Stimulated activated CD4-positive, alpha-beta T cell treated with anti-CD3 and anti-CD28 coated beads, TNF-alpha, amount 100 ng/mL, for 48 hours (primary cell): ENCODE results near the gene FBXO17.
"Not testable (repeated sequence)": the region's sequence is repeated elsewhere in the genome, so short reads cannot be mapped to it uniquely, and the experiment has no call there.

Experiments used
- DNase-seq, 3 donors: peaks; one replicate each; pipeline ENCODE4 v3.0.0-alpha.2; 2020; ENCODE audit warnings: low read depth in 3 of 3

FBXO17 gene

GRCh38 chr19:38979812-38980211, 4.3 kb upstream of the FBXO17 start:
- DNase-seq: no peak

- DNase-seq: no peak
Observed at GRCh38 chr19:38978326-38978689, 2.8 kb upstream of the FBXO17 start.

DNA sequence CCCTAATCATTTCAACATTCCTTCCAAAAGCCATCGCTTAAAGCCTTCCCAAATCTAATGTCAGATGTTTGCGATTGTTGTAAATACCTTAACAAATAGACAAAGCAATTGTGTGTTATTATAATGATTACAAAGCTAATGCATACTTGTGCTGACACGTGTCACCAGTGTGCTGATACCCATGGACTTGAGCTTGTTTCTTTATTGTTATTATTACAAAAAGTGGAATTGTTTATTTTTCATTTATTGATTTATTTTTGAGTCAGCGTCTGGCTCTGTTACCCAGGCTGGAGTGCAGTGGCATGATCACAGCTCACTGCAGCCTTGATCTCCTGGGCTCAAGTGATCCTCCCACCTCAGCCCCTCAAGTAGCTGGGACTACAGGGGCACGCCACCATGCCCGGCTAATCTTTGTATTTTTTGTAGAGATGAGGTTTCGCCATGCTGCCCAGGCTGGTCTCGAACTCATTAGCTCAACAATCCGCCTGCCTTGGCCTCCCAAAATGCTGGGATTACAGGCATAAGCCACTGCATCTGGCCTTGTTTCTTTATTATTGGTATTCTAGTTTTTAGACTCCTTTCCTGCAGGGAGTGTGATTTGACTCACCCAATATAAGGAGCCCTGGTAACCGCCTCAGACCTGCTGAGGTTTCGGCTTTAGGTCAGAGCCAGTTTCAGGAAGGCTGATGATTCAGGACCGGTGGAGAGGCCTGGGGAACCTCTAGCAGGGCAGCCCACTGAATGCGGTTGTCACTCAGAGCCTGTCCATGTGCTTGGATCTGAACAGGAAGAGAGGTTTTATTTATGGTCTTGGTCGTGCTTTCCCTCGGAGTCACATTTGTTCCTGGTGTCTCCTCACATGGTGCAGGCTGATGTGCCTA, 2.1 kb upstream of the FBXO17 start:
- peak; percentile 46 to 74 (median 46) for DNase-seq

DNA sequence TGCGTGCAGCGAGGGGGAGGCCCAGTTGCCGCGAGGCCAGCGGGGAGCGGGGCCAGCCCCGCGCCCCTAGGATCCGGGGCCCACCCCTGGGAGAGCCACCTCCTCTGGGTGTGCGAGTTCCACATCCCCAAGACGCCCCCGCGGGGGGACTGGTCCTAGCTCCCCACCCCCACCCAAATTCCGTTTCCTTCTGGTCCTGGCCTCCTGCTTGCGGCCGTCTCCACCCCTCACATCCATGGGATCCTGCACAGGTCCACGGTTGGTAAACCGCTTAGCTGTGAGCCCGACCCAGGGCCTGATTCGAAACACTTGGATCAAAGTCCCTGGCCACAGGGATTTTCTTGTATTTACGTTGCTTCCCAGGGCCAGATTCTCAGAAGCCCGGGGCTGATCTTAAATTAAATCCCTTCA, 324 bp upstream of the FBXO17 start:
- no peak for DNase-seq

- no peak for DNase-seq
Observed at GRCh38 chr19:38974624-38975213, 823 bp downstream of the FBXO17 start.

- no peak for DNase-seq
Observed at GRCh38 chr19:38971672-38972071, 3.9 kb downstream of the FBXO17 start.

DNA sequence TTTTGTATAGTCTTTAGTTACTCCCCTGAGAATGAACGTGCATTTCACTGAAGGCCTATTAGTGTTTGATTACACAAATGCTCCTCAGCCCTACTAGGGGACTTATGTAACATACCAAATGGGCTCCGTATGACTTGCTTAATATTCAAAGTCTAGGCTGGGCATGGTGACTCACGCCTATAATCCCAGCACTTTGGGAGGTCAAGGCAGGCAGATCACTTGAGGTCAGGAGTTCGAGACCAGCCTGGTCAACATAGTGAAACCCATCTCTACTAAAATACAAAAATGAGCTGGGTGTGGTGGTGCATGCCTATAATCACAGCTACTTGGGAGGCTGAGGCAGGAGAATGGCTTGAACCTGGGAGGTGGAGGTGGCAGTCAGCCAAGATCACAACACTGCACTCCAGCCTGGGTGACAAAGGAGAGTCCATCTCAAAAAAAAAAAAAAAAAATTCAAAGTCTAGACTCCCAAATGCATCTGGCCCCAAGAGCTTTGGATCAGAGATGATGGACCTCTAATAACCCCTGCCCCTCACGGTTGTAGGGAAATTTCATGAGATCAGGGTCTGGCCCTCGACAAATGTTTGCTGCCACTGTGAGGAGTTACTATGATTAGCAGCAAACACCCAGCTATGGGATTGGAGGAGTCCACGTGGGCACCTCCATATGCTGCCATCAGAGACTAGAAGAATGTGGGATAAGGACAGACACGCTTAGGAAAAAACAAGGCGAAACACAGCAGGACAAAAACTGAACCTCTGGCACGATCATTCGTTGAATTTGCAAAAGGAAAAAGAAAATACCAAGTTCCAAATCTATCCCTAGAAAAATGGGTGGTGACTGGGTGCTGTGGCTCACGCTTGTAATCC, 4.6 kb downstream of the FBXO17 start:
- DNase-seq: no peak

GRCh38 chr19:38966149-38966548, 9.4 kb downstream of the FBXO17 start:
- DNase-seq: not testable (repeated sequence)

GRCh38 chr19:38964738-38965137, 10.8 kb downstream of the FBXO17 start:
- DNase-seq: no peak

GRCh38 chr19:38959618-38960017, 15.9 kb downstream of the FBXO17 start:
- no peak for DNase-seq

DNA sequence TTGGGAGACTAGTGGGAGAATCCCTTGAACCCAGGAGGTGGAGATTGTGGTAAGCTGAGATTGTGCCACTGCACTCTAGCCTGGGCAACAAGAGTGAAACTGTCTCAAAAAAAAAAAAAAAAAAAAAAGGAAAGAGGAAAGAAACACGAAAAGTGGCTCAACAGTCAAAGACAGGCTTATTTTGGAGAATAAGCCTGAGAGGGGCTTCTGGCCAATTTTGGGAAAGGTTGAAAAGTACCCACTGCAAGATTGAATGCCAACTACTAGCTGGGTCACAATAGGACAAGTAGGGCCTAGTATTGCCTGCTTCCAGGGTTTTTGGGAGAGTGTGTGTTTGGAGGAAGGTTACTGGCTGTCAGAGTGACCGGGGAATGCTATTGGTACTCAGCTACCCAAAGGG, 17.2 kb downstream of the FBXO17 start:
- no peak for DNase-seq

- DNase-seq: no peak
Observed at GRCh38 chr19:38956264-38956663, 19.3 kb downstream of the FBXO17 start.

- no peak for DNase-seq
Observed at GRCh38 chr19:38953677-38954076, 21.9 kb downstream of the FBXO17 start.

- peak in 1 of 3 donors; percentile 32 for DNase-seq
Observed at GRCh38 chr19:38952395-38953165, 23.0 kb downstream of the FBXO17 start.

DNA sequence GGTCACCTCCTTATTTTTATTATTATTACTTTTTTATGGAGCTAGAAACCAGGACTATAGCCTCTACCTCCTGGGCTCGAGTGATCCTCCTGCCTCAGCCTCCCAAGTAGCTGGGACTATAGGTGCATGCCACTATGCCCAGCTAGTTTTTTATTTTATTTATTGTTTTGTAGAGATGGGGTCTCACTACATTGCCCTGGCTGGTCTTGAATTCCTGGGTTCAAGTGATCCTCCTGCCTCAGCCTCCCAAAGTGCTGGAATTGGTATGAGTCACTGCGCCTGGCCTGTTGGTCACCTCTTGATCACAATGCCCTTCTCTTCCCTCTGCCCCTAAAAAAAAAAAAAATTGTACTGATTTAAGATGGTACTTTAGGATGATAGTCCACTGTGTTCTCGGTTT, 24.4 kb downstream of the FBXO17 start:
- DNase-seq: no peak

GRCh38 chr19:38949580-38950367, 25.8 kb downstream of the FBXO17 start:
- peak; percentile 71 to 93 (median 83) for DNase-seq

DNA sequence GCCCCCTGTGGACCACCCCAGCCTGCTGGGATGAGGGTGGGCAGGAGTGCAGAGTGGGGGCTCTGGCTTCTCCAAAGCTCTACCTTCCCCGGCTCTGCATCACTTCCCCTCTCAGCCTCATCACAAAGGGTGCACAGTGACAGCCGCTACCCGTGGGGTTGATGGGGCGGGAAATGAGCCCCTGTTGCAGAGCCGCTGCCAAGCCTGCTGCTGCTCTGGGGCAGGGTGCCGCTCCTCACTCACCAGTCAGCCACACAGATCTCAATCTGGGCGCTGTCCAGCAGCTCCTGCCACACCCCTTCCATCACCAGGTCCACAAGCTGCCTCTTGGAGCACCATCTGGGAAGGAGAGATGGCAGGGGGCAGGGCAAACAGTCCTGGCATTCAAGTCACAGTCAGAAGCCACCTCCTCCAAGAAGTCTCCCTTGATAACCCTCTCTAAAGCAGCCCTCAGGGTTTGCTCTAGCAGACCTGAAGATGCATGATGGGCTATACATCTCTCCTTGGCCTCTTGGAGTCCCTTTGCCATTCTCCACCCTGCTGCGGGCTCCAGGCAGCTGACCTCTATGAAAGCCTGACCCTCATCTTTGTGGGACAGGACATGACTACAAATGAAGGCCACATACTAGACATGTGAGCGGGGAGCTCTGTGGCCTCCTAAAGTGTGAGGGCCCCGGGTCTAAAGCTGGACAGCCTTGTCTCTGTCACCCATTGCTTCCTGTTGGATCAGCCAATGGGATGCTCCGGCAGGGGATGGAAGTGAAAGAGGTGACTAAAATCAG, 29.1 kb downstream of the FBXO17 start:
- DNase-seq: no peak

- DNase-seq: no peak
Observed at GRCh38 chr19:38945562-38946228, 29.8 kb downstream of the FBXO17 start.

- DNase-seq: no peak
Observed at GRCh38 chr19:38944981-38945506, 30.5 kb downstream of the FBXO17 start.
